ENCODE results near the gene CKM.

- TF ChIP-seq CTCF (IDR thresholded peaks at IDR 0.05; ENCODE audit: insufficient read depth, low read length) (no peak), POLR2AphosphoS5 (IDR thresholded peaks at IDR 0.05; ENCODE audit: low read depth) (no peak), REST (IDR thresholded peaks at IDR 0.05; ENCODE audit: insufficient replicate concordance, low read depth) (no peak), GABPA (IDR thresholded peaks at IDR 0.05; ENCODE audit: low read depth) (no peak)
Observed at GRCh38 chr19:45357445-45357783, 34.7 kb upstream of the CKM start.
